Prostate gland (tissue), 2 donors: ENCODE results near the gene UNK. TPM values are rescaled to one million over a fixed set of nuclear protein-coding genes. Genes with fewer than 3 reads are reported as not detected.

ENCODE experiments used
- DNase-seq: peaks from one replicate; pipeline ENCODE4 v3.0.0-alpha.2; 2019; ENCODE audit warnings: low spot score
- H3K27ac ChIP-seq, 2 donors: fragments of 200-600 bp; sonication (generic); 2 replicates each; pipeline ENCODE4 v1.5.1; 2017 to 2019
- H3K27me3 ChIP-seq: fragments of 200-600 bp; sonication (generic); replicated peaks from 2 replicates; pipeline ENCODE4 v1.5.1; 2019; ENCODE audit not compliant: insufficient read depth
- H3K36me3 ChIP-seq, 2 donors: fragments of 200-600 bp; sonication (generic); 1 replicate in 1 of 2; 2 replicates in 1 of 2; pipeline versions ENCODE4 v1.5.1 to v1.8.1; 2017 to 2019
- H3K4me1 ChIP-seq: fragments of 200-600 bp; sonication (generic); replicated peaks from 2 replicates; pipeline ENCODE4 v1.5.1; 2019
- H3K4me3 ChIP-seq, 2 donors: fragments of 200-600 bp; sonication (generic); 2 replicates each; pipeline ENCODE4 v1.5.1; 2017 to 2019
- H3K9me3 ChIP-seq: fragments of 200-600 bp; sonication (generic); 2 replicates; pipeline ENCODE4 v1.5.1; 2017
- POLR2A ChIP-seq: fragments of 450-650 bp; IDR thresholded peaks from one replicate; pipeline ENCODE4 v1.6.1; 2016; ENCODE audit warnings: antibody characterized with exemption, mild to moderate bottlenecking
- POLR2AphosphoS5 ChIP-seq: sonication (generic); formaldehyde crosslinking; IDR thresholded peaks from one replicate; pipeline ENCODE4 v1.6.1; 2017; ENCODE audit warnings: antibody characterized with exemption
- WGBS: methylation state at CpG from one replicate; pipeline ENCODE4 v1.1.5; 2018; 5-methylcytosine and 5-hydroxymethylcytosine counted together
- intact Hi-C: fragments of 100-400 bp; cut with DNase I; formaldehyde crosslinking; loops from one replicate; pipeline ENCODE4 v1.14.2; 2022
- total RNA-seq, 2 donors: library from RNA; depleted of rRNA; stranded (reverse); fragments of >200 nt; gene quantifications; one replicate each; pipeline ENCODE4 v1.1.0, GENCODE V29; 2016
- TF ChIP-seq, protein P1 (sequence below), 4 experiments: fragments of 200-600 bp in 2 of 4; fragments of 450-650 bp in 2 of 4; sonication (generic) in 2 of 4; IDR thresholded peaks; 1 replicate in 3 of 4; 2 replicates in 1 of 4; pipeline ENCODE4 v1.5.1; 2016 to 2019; ENCODE audit warnings: antibody characterized with exemption in 4 of 4, mild to moderate bottlenecking in 2 of 4, moderate library complexity in 2 of 4

The UNK gene
- total RNA-seq, 2 donors from 2014 or later: 68.9 to 72.5 TPM

GRCh38 chr17:75817571-75817970 lies 33.0 kb downstream of the UNK start:
- no peak overlapping the region for H3K27ac ChIP-seq
- no peak overlapping the region for H3K4me3 ChIP-seq
- TF ChIP-seq, protein P1, sequence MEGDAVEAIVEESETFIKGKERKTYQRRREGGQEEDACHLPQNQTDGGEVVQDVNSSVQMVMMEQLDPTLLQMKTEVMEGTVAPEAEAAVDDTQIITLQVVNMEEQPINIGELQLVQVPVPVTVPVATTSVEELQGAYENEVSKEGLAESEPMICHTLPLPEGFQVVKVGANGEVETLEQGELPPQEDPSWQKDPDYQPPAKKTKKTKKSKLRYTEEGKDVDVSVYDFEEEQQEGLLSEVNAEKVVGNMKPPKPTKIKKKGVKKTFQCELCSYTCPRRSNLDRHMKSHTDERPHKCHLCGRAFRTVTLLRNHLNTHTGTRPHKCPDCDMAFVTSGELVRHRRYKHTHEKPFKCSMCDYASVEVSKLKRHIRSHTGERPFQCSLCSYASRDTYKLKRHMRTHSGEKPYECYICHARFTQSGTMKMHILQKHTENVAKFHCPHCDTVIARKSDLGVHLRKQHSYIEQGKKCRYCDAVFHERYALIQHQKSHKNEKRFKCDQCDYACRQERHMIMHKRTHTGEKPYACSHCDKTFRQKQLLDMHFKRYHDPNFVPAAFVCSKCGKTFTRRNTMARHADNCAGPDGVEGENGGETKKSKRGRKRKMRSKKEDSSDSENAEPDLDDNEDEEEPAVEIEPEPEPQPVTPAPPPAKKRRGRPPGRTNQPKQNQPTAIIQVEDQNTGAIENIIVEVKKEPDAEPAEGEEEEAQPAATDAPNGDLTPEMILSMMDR (IDR thresholded peaks at IDR 0.05): no peak
- no peak for TF ChIP-seq POLR2AphosphoS5
- H3K36me3 ChIP-seq: peaks cover 18 to 32% of the 10 kb centered on the region in 2 donors
- H3K9me3 ChIP-seq: no peaks in the 10 kb centered on the region
- no peaks in the 10 kb centered on the region for H3K4me1 ChIP-seq
- WGBS: 85% methylated on average over 6 of the region's 6 CpGs
- no peak for DNase-seq
- intact Hi-C loops: no loop called here
- no peaks in the 10 kb centered on the region for H3K27me3 ChIP-seq

DNA sequence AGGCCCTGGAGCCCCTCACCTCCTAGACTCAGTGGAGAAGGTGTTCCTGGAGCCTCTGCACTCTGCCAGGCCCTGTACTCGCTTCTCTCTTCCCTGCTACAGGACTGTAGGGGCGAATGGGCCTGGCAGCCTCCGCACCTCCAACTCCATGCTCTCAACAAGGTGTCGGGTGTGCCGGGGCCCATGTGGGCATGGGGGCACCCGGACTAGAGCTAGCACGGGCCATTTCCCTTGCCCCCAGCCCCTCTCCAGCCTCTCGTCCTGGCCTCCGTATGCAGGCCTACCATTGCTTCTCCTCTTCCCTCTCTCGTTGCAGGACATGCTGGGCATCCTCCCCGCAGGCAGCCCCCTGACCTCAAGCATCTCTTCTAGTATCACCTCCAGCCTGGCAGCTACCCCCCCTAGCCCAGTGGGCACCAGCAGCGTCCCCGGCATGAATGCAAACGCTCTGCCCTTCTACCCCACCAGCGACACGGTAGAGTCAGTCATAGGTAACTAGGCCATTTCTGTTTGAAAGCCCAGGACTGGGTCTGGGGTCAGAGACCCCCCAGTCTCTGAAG lies 33.8 kb downstream of the UNK start:
- no peak overlapping the region for H3K27ac ChIP-seq
- 90% methylated on average over 16 of the region's 16 CpGs for WGBS
- H3K36me3 ChIP-seq: peaks cover 18 to 23% of the 10 kb centered on the region in 2 donors
- intact Hi-C loops: no loop called here
- DNase-seq: no peak
- H3K4me3 ChIP-seq: no peak overlapping the region
- no peaks in the 10 kb centered on the region for H3K4me1 ChIP-seq
- no peaks in the 10 kb centered on the region for H3K9me3 ChIP-seq
- no peaks in the 10 kb centered on the region for H3K27me3 ChIP-seq
- no peak for TF ChIP-seq POLR2AphosphoS5
- TF ChIP-seq, protein P1 (IDR thresholded peaks at IDR 0.05): no peak

- Histone ChIP-seq H3K9me3 (no peaks in the 10 kb centered on the region), H3K36me3 (peaks cover 17 to 18% of the 10 kb centered on the region in 2 donors), H3K27ac (no peak overlapping the region), H3K4me3 (no peak overlapping the region), H3K27me3 (no peaks in the 10 kb centered on the region), H3K4me1 (no peaks in the 10 kb centered on the region)
- 88% methylated on average over 7 of the region's 7 CpGs for WGBS
- DNase-seq: no peak
- TF ChIP-seq POLR2A: no peak
- intact Hi-C loops: no loop called here
Measured at GRCh38 chr17:75819116-75819515, 34.5 kb downstream of the UNK start.

DNA sequence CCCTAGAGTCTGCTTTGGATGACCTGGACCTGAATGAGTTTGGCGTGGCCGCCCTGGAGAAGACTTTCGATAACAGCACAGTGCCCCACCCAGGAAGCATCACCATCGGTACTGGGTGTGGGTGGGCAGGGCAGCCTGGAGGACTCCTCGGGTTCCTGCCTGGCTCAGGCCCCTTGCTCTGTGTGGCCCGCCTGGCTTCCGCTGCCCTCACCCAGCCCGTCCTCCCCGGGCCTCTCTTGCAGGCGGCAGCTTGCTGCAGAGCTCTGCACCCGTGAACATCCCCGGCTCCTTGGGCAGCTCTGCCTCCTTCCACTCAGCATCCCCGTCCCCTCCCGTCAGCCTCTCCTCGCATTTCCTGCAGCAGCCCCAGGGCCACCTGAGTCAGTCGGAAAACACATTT lies 35.1 kb downstream of the UNK start:
- no peak for DNase-seq
- peaks cover 17 to 18% of the 10 kb centered on the region in 2 donors for H3K36me3 ChIP-seq

DNA sequence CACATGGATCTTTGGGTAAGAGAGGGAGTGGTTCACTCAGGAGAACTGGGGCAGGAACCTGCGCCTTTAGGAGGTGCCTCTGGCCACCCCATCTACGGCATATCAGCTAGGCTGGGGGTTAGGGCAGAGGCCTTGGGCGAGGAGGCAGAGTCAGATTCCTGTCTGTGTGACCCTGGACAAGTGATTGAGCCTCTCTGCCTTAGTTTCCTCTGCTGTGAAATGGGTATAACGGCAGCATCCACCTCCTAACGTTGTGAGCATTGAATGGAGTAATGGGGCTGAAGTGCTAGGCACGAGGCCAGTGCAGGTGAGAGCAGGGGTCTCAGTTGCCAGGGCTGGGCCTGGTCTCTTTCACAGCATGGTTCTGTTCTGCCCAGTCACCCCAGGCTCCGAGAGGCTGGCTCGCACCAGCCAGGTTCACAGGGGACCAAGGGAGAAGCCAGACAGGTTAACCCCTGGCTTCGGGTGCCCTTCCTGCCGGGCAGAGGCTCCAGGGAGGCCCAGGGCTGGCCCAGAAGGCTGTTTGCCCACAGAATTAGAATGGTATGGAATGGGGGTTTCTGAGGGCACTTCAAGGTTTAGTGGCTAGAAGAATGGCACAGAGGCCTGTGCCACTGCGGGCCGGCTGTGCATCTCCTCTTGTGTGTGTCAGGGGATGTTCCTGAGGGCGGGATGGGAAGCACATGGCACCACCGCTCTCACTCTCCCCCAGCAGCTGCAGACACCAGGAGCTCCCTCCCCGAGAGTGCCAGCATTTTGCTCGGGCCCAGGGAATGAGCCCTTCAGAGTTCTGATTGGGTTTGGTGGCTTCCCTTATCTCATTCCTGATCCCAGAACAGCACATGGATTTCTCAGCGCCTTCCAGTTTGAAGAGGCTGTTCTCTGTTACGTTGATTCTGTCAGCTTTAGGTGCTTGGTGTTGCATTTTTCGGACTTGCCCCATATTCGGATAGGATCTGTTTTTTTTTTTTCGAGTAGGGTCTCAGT lies 35.8 kb downstream of the UNK start:
- Histone ChIP-seq H3K4me3 (no peak overlapping the region), H3K4me1 (no peaks in the 10 kb centered on the region), H3K27me3 (no peaks in the 10 kb centered on the region), H3K27ac (no peak overlapping the region), H3K9me3 (no peaks in the 10 kb centered on the region), H3K36me3 (peaks cover 17 to 18% of the 10 kb centered on the region in 2 donors)
- TF ChIP-seq POLR2A (no peak), POLR2AphosphoS5 (no peak)
- TF ChIP-seq, protein P1 (IDR thresholded peaks at IDR 0.05): no peak
- intact Hi-C loops: no loop called here
- no peak for DNase-seq
- 81% methylated on average over 21 of the region's 21 CpGs for WGBS

More for the DNA sequence above, 35.1 kb downstream of the UNK start:
- Histone ChIP-seq H3K4me3 (no peak overlapping the region), H3K4me1 (no peaks in the 10 kb centered on the region), H3K9me3 (no peaks in the 10 kb centered on the region), H3K27me3 (no peaks in the 10 kb centered on the region), H3K27ac (no peak overlapping the region)
- WGBS: 83% methylated on average over 16 of the region's 16 CpGs
- intact Hi-C loops: no loop called here
- TF ChIP-seq, protein P1 (IDR thresholded peaks at IDR 0.05): no peak
- TF ChIP-seq POLR2A (no peak), POLR2AphosphoS5 (no peak)
